Fibroblast of villous mesenchyme (primary cell): ENCODE results near the gene CCDC106. TPM values are rescaled to one million over a fixed set of nuclear protein-coding genes. Genes with fewer than 3 reads are reported as not detected.

ENCODE experiments used
- DNase-seq: peaks from one replicate; pipeline ENCODE4 v3.0.0-alpha.2; 2010; ENCODE audit warnings: low read depth
- H3K4me3 ChIP-seq: 2 replicates; pipeline ENCODE4 v1.5.1; 2011; ENCODE audit warnings: low read depth, mild to moderate bottlenecking, low read length
- total RNA-seq: library from RNA; depleted of rRNA; stranded (reverse); fragments of >200 nt; gene quantifications from 2 replicates; pipeline ENCODE4 v1.2.3, GENCODE V29; 2012
- TF ChIP-seq, protein P1 (sequence below): IDR thresholded peaks from 2 replicates; pipeline ENCODE4 v1.5.1; 2012; ENCODE audit warnings: low read depth, mild to moderate bottlenecking, low read length; ENCODE audit not compliant: insufficient read depth

The CCDC106 gene
- total RNA-seq, 1 donor = 7.8 TPM

DNA sequence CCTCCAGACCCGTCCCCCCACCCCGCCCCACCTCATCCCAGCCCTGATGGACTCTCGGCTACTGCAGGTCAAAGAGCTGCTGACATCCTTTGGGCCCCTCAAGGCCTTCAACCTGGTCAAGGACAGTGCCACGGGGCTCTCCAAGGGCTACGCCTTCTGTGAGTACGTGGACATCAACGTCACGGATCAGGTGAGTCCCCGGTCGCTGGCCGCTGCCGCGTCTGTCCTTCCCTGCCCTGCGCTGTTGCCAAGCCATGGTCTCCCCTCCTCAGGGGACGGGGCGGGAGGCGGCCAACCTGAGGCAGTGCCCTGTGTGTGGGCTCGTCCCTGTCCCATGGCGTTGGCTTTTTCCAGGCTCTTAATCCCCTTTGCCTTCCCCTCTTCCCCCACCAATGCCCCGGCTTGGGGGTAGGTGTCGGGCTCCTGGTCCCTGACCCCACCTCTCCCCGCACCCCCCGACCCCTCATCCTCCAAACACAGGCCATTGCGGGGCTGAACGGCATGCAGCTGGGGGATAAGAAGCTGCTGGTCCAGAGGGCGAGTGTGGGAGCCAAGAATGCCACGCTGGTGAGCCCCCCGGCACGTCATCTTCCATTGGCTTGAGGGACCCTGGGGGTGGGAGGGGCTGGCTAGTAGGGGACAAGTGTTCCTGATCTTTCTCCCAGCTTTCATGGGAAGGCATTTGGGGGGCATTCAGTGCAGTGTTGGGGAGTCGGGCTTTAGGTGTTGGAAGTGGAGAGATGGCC, 20.8 kb downstream of the CCDC106 start:
- TF ChIP-seq, protein P1, sequence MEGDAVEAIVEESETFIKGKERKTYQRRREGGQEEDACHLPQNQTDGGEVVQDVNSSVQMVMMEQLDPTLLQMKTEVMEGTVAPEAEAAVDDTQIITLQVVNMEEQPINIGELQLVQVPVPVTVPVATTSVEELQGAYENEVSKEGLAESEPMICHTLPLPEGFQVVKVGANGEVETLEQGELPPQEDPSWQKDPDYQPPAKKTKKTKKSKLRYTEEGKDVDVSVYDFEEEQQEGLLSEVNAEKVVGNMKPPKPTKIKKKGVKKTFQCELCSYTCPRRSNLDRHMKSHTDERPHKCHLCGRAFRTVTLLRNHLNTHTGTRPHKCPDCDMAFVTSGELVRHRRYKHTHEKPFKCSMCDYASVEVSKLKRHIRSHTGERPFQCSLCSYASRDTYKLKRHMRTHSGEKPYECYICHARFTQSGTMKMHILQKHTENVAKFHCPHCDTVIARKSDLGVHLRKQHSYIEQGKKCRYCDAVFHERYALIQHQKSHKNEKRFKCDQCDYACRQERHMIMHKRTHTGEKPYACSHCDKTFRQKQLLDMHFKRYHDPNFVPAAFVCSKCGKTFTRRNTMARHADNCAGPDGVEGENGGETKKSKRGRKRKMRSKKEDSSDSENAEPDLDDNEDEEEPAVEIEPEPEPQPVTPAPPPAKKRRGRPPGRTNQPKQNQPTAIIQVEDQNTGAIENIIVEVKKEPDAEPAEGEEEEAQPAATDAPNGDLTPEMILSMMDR = no peak
- no peak for DNase-seq
- H3K4me3 ChIP-seq = no peak overlapping the region

DNA sequence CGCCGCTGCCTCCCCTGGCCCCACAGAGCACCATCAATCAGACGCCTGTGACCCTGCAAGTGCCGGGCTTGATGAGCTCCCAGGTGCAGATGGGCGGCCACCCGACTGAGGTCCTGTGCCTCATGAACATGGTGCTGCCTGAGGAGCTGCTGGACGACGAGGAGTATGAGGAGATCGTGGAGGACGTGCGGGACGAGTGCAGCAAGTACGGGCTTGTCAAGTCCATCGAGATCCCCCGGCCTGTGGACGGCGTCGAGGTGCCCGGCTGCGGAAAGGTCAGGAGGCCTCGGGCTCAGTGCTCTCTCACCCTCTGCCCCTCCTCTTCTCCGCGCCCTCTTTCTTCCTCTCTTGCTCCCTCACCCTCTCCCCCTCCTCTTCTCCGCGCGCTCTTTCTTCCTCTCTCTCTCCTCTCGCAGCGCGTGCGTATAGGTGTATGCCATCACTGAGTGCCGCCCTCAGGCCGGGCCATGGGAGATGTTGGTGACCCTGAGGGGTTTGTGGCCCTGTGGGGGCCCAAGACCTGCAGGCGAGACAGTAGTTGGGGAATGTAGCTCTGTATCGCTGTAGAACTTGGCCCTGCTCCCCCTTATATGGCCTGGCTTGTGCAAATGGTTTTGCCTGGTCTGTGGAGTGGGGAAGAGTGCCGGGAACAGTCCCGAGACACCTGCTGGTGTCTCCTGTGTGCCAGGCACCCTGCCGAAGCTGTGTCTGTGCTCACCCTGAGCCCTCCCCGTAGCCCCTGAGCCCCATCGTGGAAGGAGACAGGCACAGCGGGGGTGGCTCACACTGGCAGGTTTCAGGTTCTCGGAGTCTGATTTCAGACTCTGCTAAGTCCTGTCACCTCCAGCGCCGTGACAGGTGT, 21.6 kb downstream of the CCDC106 start:
- TF ChIP-seq, protein P1 = no peak
- H3K4me3 ChIP-seq = no peak overlapping the region

DNA sequence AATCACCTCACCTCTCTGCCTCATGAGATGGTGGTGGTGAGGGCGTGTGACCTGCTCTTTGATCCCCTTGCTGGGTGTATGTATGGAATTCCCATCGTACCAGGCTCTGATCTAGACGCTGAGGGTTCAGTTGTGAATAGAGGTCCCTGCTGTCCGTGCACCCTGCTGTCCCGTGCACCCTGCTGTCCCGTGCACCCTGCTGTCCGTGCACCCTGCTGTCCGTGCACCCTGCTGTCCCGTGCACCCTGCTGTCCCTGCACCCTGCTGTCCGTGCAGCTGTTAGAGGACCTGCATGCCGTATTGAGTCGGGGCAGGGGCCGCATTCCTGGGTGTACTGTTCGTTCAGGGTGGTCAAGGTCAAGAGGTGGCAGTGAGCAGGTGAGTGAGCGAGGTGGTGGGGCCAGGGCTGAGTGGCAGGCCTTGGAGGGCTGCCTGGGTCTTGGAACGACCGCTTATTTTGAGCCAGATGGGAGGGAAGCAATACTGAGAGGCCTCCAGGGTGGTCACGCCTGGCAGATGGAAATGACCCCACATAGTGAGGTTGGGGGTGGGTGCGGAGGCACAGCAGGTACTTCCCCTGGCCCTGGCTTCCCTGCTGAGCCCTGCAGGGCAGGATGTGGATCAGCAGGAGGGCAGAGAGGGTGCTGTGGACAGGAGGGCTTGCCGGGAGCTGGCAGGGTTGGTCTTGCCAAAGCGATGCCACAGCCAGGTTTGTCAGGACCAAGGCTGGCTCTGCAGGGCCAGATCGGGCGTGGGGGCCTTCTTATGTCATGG, 22.5 kb downstream of the CCDC106 start:
- TF ChIP-seq, protein P1 = no peak
- no peak for DNase-seq
- no peak overlapping the region for H3K4me3 ChIP-seq

More for the DNA sequence above, 21.6 kb downstream of the CCDC106 start:
- no peak for DNase-seq

DNA sequence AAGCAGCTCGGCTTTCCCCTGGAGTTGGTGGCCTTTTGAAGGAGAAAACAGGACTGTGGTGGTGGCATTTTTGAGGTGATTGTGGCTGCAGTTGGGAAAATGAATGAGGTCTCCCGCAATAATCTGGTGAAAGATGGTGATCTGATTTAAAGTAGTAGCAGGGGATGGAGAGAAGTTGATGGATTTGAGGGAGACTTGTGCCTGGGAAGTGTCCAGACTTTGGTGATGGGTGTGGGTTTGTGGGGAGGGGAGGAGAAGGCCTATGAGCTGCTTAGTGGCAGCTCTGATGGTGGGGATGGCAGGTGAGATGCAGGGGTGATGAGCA, 23.0 kb downstream of the CCDC106 start:
- DNase-seq = no peak
- TF ChIP-seq, protein P1 = no peak
- H3K4me3 ChIP-seq = no peak overlapping the region

DNA sequence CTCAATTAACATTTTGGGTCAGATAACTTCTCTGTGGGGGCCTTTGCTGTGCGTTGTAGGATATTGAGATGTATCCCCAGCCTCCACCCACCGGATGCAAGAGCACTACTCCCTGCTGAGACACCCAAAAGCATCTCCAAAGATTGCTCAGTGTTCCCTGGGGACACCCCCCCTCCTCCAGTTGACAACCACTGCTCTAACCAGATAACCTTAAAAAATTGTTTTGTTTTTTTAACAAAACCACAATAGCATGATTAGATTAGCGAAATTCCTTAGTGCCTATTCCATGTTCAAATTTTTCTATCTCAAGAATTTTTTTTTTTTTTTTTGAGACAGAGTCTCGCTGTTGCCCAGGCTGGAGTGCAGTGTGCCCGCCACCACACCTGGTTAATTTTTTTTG, 24.4 kb downstream of the CCDC106 start:
- H3K4me3 ChIP-seq = no peak overlapping the region
- DNase-seq = no peak
- TF ChIP-seq, protein P1 = no peak

DNA sequence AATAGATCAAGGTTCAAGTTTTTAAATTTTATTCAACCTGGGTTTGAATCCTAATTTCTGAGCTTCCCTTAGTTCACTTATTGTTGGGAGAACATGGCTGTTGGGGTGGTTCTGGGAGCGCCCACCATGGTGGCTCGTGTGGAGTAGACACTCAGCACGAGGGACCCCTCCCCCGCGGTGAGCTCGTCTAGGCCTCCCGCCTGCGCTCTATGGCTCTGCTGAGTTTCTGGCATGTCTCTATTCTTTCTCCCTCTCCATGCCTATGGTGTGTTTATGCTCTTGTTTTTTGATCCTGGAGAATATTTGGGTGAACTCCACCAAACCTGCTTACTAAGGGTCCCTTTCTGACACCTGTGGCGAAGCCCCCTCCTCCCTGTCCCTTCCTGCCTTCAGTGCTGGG, 25.5 kb downstream of the CCDC106 start:
- TF ChIP-seq, protein P1 = no peak
- H3K4me3 ChIP-seq = no peak overlapping the region
- no peak for DNase-seq
